Endothelial cell of umbilical vein (primary cell): ENCODE data around the gene TAF7. TPM values are rescaled to one million over a fixed set of nuclear protein-coding genes. Genes with fewer than 3 reads are reported as not detected.
"Not testable (repeated sequence)": the region's sequence is repeated elsewhere in the genome, so short reads cannot be mapped to it uniquely, and the experiment has no call there.

Experiments
- BruUV-seq: library from RNA; stranded (reverse); fragments of 400-500 nt; replicated peaks from 2 replicates; lab custom pipeline; 2021; lab: Mats Ljungman, UMichigan
- CTCF ChIA-PET: fragments of 300-600, 350-600 bp; sonication (Branson Sonifier 250); formaldehyde crosslinking; loops from one replicate; lab custom pipeline; 2021; ENCODE audit warnings: antibody characterized with exemption, inconsistent platforms; lab: Charles Lee
- POLR2A ChIA-PET: fragments of 300-600, 350-600 bp; sonication (Branson Sonifier 250); formaldehyde crosslinking; loops from one replicate; lab custom pipeline; 2021; ENCODE audit warnings: antibody characterized with exemption, inconsistent platforms; lab: Charles Lee
- DNase-seq: peaks from one replicate; pipeline ENCODE4 v3.0.0-alpha.2; 2011; ENCODE audit warnings: low read depth, low spot score
- FAIRE-seq: peaks from 2 replicates; lab custom pipeline; 2011; peaks lifted over from hg19 to GRCh38; lab: Jason Lieb, UNC
- H2AFZ ChIP-seq: 2 replicates; pipeline ENCODE4 v1.6.0; 2012; ENCODE audit warnings: low read depth, low read length, control low read depth, inconsistent platforms
- H3K27ac ChIP-seq: 2 replicates; pipeline ENCODE4 v1.5.1; 2011; ENCODE audit warnings: low read depth, mild to moderate bottlenecking, control low read depth, low read length, moderate library complexity; ENCODE audit not compliant: insufficient read depth
- H3K27me3 ChIP-seq, 2 experiments: 2 replicates each; pipeline versions ENCODE4 v1.6.0 to v1.6.1; 2011; ENCODE audit warnings: low read length in 2 of 2, mixed read lengths in 1 of 2; ENCODE audit not compliant: control insufficient read depth in 2 of 2, insufficient read depth in 2 of 2
- H3K36me3 ChIP-seq, 2 experiments: 2 replicates in 1 of 2; 3 replicates in 1 of 2; pipeline ENCODE4 v1.5.1; 2011; ENCODE audit warnings: low read length in 2 of 2, mild to moderate bottlenecking in 1 of 2, moderate library complexity in 1 of 2; ENCODE audit not compliant: control insufficient read depth in 2 of 2, insufficient read depth in 2 of 2; ENCODE audit errors: extremely low read depth in 1 of 2
- H3K4me1 ChIP-seq: 3 replicates; pipeline ENCODE4 v1.5.1; 2011; ENCODE audit warnings: mild to moderate bottlenecking, low read length; ENCODE audit not compliant: control insufficient read depth, insufficient read depth; ENCODE audit errors: extremely low read depth
- H3K4me2 ChIP-seq: 2 replicates; pipeline ENCODE4 v1.6.1; 2011; ENCODE audit warnings: low read length, control low read depth, mixed read lengths; ENCODE audit not compliant: insufficient read depth
- H3K4me3 ChIP-seq, 3 experiments: fragments of 200-600 bp in 1 of 3; sonication (generic), shearing (Covaris generic) in 1 of 3; replicated peaks in 1 of 3; 2 replicates each; pipeline ENCODE4 v1.5.1; 2011 to 2016; ENCODE audit warnings: control low read depth in 3 of 3, low read length in 3 of 3, mild to moderate bottlenecking in 2 of 3, inconsistent platforms in 1 of 3, low read depth in 1 of 3, moderate library complexity in 1 of 3; ENCODE audit not compliant: insufficient read depth in 1 of 3
- H3K79me2 ChIP-seq: 2 replicates; pipeline ENCODE4 v1.6.0; 2012; ENCODE audit warnings: low read length, inconsistent platforms; ENCODE audit not compliant: control insufficient read depth, insufficient read depth
- H3K9ac ChIP-seq: replicated peaks from 2 replicates; pipeline ENCODE3; 2011; ENCODE audit warnings: low read length, control low read depth; ENCODE audit not compliant: insufficient read depth; ENCODE audit errors: extremely low read depth
- H3K9me1 ChIP-seq: replicated peaks from 3 replicates; pipeline ENCODE4 v1.6.0; 2011; ENCODE audit warnings: mild to moderate bottlenecking, low read length; ENCODE audit not compliant: control insufficient read depth, insufficient read depth; ENCODE audit errors: extremely low read depth
- H3K9me3 ChIP-seq: replicated peaks from 2 replicates; pipeline ENCODE4 v1.5.1; 2012; ENCODE audit warnings: low read length, inconsistent platforms; ENCODE audit not compliant: control insufficient read depth, insufficient read depth
- H4K20me1 ChIP-seq: replicated peaks from 2 replicates; pipeline ENCODE3; 2011; ENCODE audit warnings: mild to moderate bottlenecking, low read length; ENCODE audit not compliant: control insufficient read depth, insufficient read depth; ENCODE audit errors: extremely low read depth
- CTCF ChIP-seq, 2 donors: IDR thresholded peaks; 1 replicate in 1 of 2; 2 replicates in 1 of 2; pipeline ENCODE4 v1.5.1; 2011; ENCODE audit warnings: low read length in 2 of 2, mild to moderate bottlenecking in 2 of 2, moderate library complexity in 2 of 2, control low read depth in 1 of 2, inconsistent platforms in 1 of 2, low read depth in 1 of 2; ENCODE audit not compliant: insufficient read depth in 1 of 2; ENCODE audit errors: extremely low read depth in 1 of 2
- EZH2 ChIP-seq: IDR thresholded peaks from 2 replicates; pipeline ENCODE4 v1.6.1; 2012; ENCODE audit warnings: borderline replicate concordance, low read depth, mild to moderate bottlenecking, moderate library complexity, low read length, inconsistent platforms; ENCODE audit not compliant: severe bottlenecking
- JUN ChIP-seq: IDR thresholded peaks from 2 replicates; pipeline ENCODE4 v1.6.1; 2011; ENCODE audit warnings: borderline replicate concordance, low read depth; ENCODE audit not compliant: insufficient read length, insufficient read depth
- dilution Hi-C: fragments of 300-500 bp; cut with MboI; formaldehyde crosslinking; loops from one replicate; pipeline ENCODE4 v1.15.0; 2019; ENCODE audit warnings: low sequenced_read_pairs; ENCODE audit not compliant: extremely low pct_ligation_motif_present
- intact Hi-C: fragments of 100-400 bp; cut with micrococcal nuclease; formaldehyde crosslinking; loops from one replicate; pipeline ENCODE4 v1.10.0; 2022
- polyA plus RNA-seq, 4 experiments: library from polyadenylated mRNA; depleted of rRNA in 3 of 4; stranded (reverse) in 3 of 4; unstranded in 1 of 4; fragments of >200 nt; gene quantifications; 2 replicates each; pipeline versions ENCODE4 v1.2.1 to v1.2.3, GENCODE V29; 2011 to 2012; ENCODE audit warnings: missing spikeins in 1 of 4
- total RNA-seq: library from RNA; stranded (reverse); gene quantifications from 2 replicates; pipeline ENCODE4 v1.2.3, GENCODE V29; 2021

The TAF7 gene
- total and polyA plus RNA-seq, 2 donors (not counting 3 experiments of a cell fraction or from before 2014, with no cell fraction given): 21.8 to 62.0 TPM

GRCh38 chr5:141332571-141332970, 12.0 kb upstream of the TAF7 start:
- H3K9me1 ChIP-seq, H3K4me3 ChIP-seq, H3K36me3 ChIP-seq, H4K20me1 ChIP-seq, FAIRE-seq, H3K27ac ChIP-seq, H3K9me3 ChIP-seq, POLR2A ChIA-PET, H3K4me1 ChIP-seq, DNase-seq, BruUV-seq, H3K9ac ChIP-seq, H3K79me2 ChIP-seq, H2AFZ ChIP-seq, dilution Hi-C loops, intact Hi-C loops, H3K4me2 ChIP-seq: not testable (repeated sequence)
- CTCF ChIA-PET: interaction anchor here (0.7 to 1.4 kb wide), 3 partner anchors 9 to 231 kb away, joined by 4 read pairs; no protein-coding TSS in a partner anchor
- peaks cover 23 to 80% of the 10 kb centered on the region in 2 experiments for H3K27me3 ChIP-seq
- peak; percentile 45 for TF ChIP-seq EZH2

GRCh38 chr5:141330299-141331080, 9.9 kb upstream of the TAF7 start, which contains the start of gene PCDHGA1:
Gene PCDHGA1 (plus strand): TSS chr5:141330514.
- H4K20me1 ChIP-seq: no peaks in the 10 kb centered on the region
- no peaks in the 10 kb centered on the region for H3K79me2 ChIP-seq
- TF ChIP-seq JUN (no peak), CTCF (IDR thresholded peaks at IDR 0.05; ENCODE audit: extremely low read depth in 1 of 2, insufficient read depth in 1 of 2, low read depth in 1 of 2, low read length in 2 of 2) (peak; percentile 29 to 33)
- CTCF ChIA-PET: interaction anchor here (0.6 to 3.4 kb wide), 28 partner anchors 9 to 1325 kb away, joined by 3 to 33 read pairs (median 4); partner anchors contain the start of genes PCDHB14, PCDHB15, PCDHGA10 and PCDHGA11
- no peak within 1 kb of the TSS for H3K4me2 ChIP-seq
- H3K9me1 ChIP-seq: no peaks in the 10 kb centered on the region
- dilution Hi-C loops (no loop called here), intact Hi-C loops (no loop called here)
- FAIRE-seq: no peak
- H3K27ac ChIP-seq: no peak within 1 kb of the TSS
- H3K9me3 ChIP-seq: no peaks in the 10 kb centered on the region
- no peak within 1 kb of the TSS for H3K9ac ChIP-seq
- H3K27me3 ChIP-seq: peaks cover 25 to 64% of the 10 kb centered on the region in 2 experiments
- DNase-seq: peak; percentile 53
- H3K36me3 ChIP-seq: no peaks in the 10 kb centered on the region
- no TSS peak for BruUV-seq
- H2AFZ ChIP-seq: no peak within 1 kb of the TSS
- H3K4me3 ChIP-seq: no peak within 1 kb of the TSS
- no peaks in the 10 kb centered on the region for H3K4me1 ChIP-seq
- POLR2A ChIA-PET: interaction anchor here (1.7 kb wide), 1 partner anchor 10 kb away, joined by 7 read pairs; the partner anchor contains the start of gene TAF7
